Glomerular visceral epithelial cell (primary cell): Measurements from ENCODE around the gene MAGED2.
"Not testable (repeated sequence)": the region's sequence is repeated elsewhere in the genome, so short reads cannot be mapped to it uniquely, and the experiment has no call there.

Experiments
- DNase-seq: peaks from one replicate; pipeline ENCODE4 v3.0.0-alpha.2; 2016; ENCODE audit errors: extremely low spot score

The MAGED2 gene

GRCh38 chrX:54817220-54817820 is 9.8 kb downstream of the MAGED2 start:
- DNase-seq: no peak

GRCh38 chrX:54818221-54818620 is 10.7 kb downstream of the MAGED2 start:
- DNase-seq: no peak

- DNase-seq: no peak
Observed at GRCh38 chrX:54819201-54819600, 11.7 kb downstream of the MAGED2 start.

GRCh38 chrX:54820737-54821136 is 13.2 kb downstream of the MAGED2 start:
- DNase-seq: no peak

GRCh38 chrX:54821310-54821709 is 13.8 kb downstream of the MAGED2 start:
- DNase-seq: no peak

- DNase-seq: no peak
Observed at GRCh38 chrX:54824195-54824594, 16.6 kb downstream of the MAGED2 start.

GRCh38 chrX:54824722-54825121 is 17.2 kb downstream of the MAGED2 start:
- DNase-seq: no peak

GRCh38 chrX:54825716-54826438 is 18.3 kb downstream of the MAGED2 start:
- no peak for DNase-seq

GRCh38 chrX:54826598-54826997 is 19.1 kb downstream of the MAGED2 start:
- no peak for DNase-seq

- no peak for DNase-seq
Observed at GRCh38 chrX:54838583-54838982, 31.0 kb downstream of the MAGED2 start.

GRCh38 chrX:54841184-54841874 is 33.8 kb downstream of the MAGED2 start:
- DNase-seq: not testable (repeated sequence)

GRCh38 chrX:54842607-54843006 is 35.1 kb downstream of the MAGED2 start:
- no peak for DNase-seq

- no peak for DNase-seq
Observed at GRCh38 chrX:54843050-54843449, 35.5 kb downstream of the MAGED2 start.

GRCh38 chrX:54847700-54848099 is 40.2 kb downstream of the MAGED2 start:
- not testable (repeated sequence) for DNase-seq

GRCh38 chrX:54865208-54865607 is 57.7 kb downstream of the MAGED2 start:
- DNase-seq: no peak
